Activated naive CD4-positive, alpha-beta T cell (primary cell): Measurements from ENCODE around the gene EXD2.
A peak's percentile ranks its signal among the peaks of the same experiment; 100 is the strongest.

Experiments used
- DNase-seq, 4 experiments: peaks; one replicate each; lab custom pipeline; 2025; lab: John Stamatoyannopoulos, UW

Gene EXD2

DNA sequence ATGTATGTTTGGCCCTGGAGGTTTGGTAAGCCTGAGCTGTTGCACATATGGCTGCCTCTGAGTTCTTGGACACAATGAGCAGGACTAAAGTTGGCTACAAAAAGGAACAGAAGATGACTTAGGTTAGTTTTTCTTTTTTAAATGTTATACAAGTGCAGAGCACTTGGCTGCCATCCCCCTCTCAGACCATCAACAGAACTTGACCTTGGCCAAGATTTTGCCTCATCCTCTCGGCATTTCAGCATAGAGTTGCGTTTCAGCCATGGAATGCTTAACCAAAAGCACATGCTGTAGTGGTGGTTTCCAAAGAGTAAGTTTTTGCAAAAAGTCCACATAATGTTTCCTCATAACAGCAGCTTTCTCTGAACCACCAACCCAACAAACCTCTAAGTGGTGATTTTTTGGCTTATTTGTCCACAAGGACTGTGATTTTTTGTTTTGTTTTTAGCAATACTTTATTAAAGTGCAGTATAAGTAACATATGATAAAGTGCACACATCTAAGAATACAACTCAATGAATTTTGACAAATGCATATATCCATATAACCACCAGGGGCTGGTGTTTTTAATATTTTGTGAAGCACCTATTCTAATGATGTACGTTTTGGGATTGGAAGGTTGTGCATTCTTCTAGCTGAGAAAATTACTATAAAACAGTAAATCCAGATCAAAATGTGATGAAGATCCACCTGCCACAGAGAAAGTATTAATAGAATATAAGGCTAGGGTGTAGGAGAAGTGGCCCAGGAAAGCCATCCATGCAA lies 56.6 kb downstream of the EXD2 start:
- DNase-seq: no peak

- DNase-seq: no peak
Observed at GRCh38 chr14:69249603-69250002, 58.3 kb downstream of the EXD2 start.

- no peak for DNase-seq
Observed at GRCh38 chr14:69252851-69253250, 61.6 kb downstream of the EXD2 start.

- no peak for DNase-seq
Observed at GRCh38 chr14:69259168-69259526, 67.8 kb downstream of the EXD2 start.

DNA sequence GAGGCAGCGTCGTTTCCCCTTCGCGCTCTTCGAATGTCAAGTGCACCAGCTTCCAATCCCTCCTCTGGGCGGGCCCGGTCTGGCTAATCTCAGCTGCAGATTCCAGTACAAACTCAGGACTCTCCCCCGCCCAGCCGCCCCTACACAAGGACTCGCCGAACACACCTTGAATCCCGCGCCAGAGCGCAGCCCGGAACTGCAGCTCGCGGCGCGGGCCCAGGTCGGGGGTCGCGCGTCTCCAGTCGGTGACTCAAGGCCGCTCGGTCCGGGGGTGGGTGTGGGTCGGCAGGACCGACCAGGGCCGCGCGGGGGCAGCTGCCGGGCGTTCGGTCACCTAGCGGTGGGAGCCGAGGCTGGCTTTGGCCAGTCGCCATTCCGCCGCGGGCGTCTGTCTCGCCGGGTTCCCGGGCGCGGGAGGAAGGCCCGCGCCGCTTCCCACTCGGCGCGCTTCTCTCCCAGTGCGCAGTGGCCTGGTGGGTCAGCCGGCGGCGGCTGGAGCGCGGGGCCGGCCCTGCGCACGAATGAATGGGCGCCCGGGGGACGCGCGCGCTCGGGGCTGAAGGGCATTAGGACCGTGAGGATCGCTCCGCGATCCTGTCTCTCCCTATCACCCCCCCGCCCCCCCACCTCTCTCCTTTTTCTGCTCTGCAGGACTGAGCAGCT lies 68.4 kb downstream of the EXD2 start, which contains the start of gene GALNT16:
GALNT16 (plus strand) TSS at position 632 of the 663 bp plus-strand sequence. CDS start 133 bp downstream, outside the sequence.
- no peak for DNase-seq

DNA sequence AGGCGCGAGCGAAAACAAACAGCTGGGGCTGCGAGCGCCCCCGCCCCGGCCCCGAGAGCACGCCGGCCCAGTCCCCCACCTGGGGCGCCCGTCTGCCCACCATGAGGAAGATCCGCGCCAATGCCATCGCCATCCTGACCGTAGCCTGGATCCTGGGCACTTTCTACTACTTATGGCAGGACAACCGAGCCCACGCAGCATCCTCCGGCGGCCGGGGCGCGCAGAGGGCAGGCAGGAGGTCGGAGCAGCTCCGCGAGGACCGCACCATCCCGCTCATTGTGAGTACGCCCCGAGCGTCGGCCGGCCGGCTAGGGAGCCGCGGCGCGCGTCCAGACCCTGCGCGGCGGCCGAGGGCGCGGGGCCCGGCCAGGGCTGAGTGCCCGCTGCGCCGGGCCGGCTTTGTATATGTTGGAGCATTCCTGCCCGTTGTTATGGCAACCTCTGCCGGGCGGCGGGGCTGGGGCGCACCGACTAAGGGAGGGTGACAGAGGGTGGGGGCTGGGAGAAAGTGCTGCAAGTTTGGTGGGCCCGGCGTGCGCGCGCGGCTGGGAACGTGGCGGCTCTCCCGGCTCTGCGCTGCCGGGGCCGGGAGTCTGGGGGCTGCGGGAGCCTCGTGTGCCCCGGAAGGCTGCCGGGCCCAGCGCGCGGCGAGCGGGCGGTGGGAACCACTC lies 69.0 kb downstream of the EXD2 start:
- DNase-seq: no peak

GRCh38 chr14:69260861-69261564 lies 69.7 kb downstream of the EXD2 start:
- DNase-seq: peak in 1 of 4 experiments; percentile 3

DNA sequence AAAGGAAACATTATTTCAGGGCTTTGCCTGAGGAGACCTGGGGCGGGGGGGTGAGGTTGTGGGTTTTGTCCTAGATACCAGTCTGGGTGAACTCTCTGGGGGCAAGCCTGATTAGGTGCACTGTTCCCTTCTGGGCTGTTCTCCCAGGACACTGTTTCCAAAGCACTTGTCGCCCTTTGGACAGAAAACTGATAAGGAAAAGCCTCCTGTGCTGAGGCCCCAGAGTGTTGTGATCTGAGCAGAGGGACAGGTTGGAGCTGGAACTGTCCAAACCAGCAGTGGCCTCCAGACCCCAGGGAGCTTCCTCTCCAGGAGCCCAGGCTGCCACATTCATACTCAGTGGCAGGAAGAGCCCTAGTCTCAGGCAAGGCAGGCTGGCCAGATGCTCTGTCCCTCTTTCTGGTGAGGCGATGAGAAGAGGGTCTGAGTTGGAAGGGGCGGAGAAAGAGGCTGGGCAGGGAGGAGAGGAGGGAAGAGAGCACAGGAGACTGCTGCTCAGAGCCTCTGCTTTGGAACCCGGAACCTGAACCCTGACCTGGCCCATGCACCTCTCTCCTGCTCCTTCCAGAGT lies 70.5 kb downstream of the EXD2 start:
- no peak for DNase-seq

DNA sequence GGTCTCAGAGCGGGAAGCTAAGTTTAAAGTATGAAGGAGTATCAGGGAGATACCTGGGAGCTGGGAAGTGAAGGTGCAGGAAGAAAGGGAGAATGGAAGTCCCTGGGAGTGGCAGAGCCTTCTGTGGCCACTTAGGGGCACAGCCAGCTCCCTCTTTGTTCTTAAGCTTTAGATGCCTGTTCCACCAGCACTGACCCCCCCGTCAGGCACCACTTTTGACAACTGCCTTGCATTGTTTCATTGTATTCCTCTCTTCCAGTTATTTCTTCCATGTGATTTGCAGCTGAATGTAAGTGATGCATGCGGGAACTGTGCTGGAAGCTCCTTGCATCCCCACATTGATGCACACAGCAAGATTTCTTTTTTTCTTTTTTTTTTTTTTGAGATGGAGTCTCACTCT lies 71.2 kb downstream of the EXD2 start:
- no peak for DNase-seq

DNA sequence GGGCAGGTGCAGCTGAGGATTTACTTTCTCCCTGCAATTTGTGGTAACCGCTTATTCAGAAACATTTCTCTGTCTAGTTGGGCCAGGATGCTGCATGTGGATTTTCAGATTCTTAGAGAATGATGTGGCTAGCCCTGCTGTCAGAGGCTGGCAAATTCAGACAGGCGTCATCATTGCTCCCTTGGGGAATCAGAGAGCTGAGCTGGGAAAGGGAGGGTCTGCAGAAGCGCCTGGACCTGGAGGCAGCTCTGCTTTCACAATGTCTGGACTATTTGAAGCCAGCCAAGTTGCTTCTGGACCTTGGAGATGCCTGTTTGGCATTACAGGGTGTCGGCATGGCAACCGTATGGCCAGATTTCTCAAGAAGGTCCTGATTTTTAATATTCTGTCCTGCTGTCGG lies 72.1 kb downstream of the EXD2 start:
- DNase-seq: no peak

- DNase-seq: no peak
Observed at GRCh38 chr14:69263771-69264170, 72.5 kb downstream of the EXD2 start.

DNA sequence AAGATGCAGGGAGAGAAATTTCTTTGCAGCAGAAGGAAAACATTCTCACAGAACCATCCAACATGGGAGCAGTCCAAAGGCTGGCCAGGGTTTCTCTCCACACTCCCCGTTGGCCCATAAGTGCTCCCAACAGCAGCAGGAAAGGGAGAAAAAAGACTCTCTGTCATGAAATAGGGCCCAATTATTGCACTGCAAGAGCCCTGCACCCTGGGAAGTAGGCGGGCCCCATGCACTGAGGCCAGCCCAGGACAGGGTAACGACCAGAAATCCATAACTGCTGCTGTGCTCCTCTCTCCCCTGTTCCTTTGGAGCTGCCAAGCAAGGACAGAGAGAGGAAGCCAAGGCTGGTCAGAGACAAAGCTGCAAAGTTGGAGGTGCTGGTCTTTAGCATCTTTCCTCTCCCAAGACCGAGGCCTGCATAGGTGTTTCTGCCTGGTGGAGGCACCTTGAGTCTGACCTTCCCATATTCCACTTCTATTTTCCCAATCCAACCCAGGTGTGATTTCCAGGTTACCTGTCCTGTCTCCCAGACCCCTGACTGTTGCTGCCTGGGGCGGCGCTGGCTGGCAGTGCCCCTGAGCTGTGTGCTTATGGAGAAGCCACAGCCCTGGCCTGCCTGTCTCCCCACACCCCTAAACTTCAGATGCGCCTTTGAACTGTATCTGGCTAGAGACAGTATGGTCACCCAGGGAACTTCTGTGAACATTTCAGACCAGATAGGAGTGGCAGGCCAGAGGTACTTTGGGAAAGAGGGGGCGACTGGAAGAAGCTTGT lies 75.5 kb downstream of the EXD2 start:
- DNase-seq: no peak

DNA sequence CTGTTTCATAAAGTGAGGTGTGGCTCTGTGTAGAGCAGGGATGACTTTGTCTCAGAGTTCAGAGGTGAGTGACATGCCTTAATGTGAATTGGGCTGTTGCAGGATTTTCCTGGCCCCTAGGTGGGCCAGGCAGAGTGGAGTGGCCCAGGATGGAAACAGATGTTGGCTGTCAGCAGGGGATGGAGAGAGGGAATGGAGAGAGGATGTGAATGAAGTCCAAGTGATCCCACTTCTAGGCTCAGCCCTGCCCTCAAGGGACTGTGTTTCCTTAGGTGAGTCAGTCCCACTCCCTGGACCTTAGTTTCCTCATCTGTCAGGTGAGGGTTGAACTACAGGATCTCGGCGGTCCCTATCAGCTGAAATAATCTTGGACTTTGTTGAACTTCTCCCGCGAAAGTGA lies 76.2 kb downstream of the EXD2 start:
- DNase-seq: no peak

DNA sequence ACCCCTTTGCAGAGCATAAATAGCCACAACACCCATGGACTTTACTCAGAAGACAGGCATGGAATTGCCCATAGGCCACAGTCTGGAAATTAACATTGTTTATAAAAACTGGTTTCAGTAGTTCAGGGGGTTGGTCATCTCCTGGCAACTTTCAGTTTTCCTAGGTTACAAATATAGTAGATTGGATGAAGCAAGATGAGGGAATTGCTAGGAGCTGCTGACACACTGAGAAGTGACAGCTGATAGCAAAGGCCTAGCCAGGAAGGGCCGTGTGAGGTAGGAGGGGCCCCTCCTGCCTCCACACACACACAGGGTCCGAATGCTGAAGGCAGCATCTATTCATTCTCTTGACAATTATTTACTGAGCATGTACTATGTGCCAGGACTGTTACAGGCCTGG lies 76.9 kb downstream of the EXD2 start:
- no peak for DNase-seq

- no peak for DNase-seq
Observed at GRCh38 chr14:69268763-69269162, 77.5 kb downstream of the EXD2 start.

GRCh38 chr14:69269381-69269780 lies 78.1 kb downstream of the EXD2 start:
- DNase-seq: no peak

- DNase-seq: no peak
Observed at GRCh38 chr14:69270097-69270496, 78.8 kb downstream of the EXD2 start.

GRCh38 chr14:69270795-69271708 lies 79.8 kb downstream of the EXD2 start:
- DNase-seq: no peak

DNA sequence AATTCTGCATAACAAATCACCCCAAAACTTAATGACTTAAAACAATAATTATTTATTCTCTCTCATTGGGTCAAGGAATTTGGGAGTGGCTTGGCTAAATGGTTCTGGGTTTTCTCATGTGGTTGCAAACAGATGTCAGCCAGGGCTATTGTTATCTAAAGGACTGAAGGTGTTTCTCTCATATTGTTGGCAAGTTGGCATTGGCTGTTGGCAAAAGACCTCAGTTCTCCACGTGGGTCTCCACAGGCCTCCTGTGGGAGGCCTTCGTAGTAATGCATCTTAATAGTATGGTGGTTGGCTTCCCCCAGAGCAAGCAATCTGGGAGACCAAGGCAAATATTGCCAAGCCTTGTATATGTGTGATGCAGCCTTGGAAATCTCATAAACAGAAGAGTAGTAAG lies 83.0 kb downstream of the EXD2 start:
- no peak for DNase-seq

DNA sequence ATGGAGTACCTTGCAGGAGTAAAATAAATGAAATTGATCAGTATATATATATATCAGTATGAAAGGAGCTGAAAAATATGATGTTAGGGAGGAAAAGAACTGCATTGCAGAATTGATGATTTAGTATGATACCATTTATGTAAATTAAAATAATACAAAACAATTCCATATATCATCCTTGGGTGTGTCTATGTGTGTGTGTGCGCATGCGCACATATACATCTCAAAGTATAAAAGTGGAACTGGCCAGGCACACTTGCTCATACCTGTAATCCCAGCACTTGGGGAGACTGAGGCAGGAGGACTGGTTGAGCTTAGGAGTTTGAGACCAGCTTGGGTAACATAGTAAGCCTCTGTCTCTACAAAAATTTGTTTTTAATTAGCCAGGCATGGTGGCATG lies 84.0 kb downstream of the EXD2 start:
- DNase-seq: no peak
